ENCODE results near the gene TLCD2. TPM values are rescaled to one million over a fixed set of nuclear protein-coding genes. Genes with fewer than 3 reads are reported as not detected.
A peak's percentile ranks its signal among the peaks of the same experiment; 100 is the strongest.

Gene TLCD2
- total and polyA plus RNA-seq, 2 of the 13 experiments (the other 11 are each of a cell fraction or from before 2014, with no cell fraction given), result 0.90 to 1.1 TPM

DNA sequence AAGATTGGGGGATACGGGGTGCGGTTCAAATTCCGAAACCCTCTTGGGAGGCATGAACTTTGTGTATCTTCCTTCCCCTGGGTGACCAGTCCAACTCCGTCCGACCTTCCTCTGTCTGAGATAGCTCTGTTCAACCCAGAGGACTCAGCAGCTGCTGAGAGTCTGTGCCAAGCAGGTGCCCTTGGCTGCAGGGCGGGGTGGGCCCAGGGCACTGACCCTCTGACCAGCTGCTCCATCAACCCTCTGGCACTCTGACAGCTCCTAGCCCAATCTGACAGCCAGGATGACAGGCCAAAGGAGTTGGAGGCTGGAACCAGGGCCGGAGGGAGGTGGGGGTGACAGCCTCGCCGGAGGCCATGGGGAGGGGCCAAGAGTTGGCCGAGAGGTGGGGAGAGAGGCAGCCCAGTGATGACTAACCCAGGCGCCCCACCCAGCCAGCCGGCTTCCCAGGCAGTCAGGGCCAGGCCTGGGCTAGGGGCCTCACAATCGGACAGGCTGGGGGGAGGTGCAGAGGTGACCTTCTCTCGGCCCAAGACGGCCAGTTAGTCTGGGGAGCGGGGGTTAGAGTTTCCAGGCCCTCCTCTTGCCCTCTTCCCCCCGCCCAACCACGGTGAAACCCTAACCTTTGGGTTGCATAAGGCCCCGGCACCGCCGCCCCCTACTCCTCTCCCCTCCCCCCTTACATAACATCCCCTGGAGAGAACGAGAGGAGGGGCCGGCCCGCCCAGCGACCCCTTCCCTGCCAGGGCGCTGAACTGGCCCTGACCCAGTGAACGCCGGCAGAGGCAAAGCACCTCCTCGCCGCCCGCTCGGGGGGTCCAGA, 5.0 kb upstream of the TLCD2 start:
- no peaks in the 10 kb centered on the region for H3K9me3 ChIP-seq (ENCODE audit: low read length)
- peaks cover 6 to 19% of the 10 kb centered on the region in 2 experiments for H3K36me3 ChIP-seq (replicated peaks in 1 of 2; ENCODE audit: control insufficient read depth in 1 of 2, insufficient read depth in 2 of 2, low read length in 2 of 2)
- ChIA-PET POLR2A (interaction anchor here (0.5 to 17.5 kb wide), 30 partner anchors 11 to 281 kb away, joined by 3 to 480 read pairs (median 8); partner anchors contain the start of genes PRPF8, RILP, RPA1 and SERPINF1), CTCF (ENCODE audit: low intra/inter-chr PET ratio, low total read pairs) (interaction anchor here (2.0 kb wide), 1 partner anchor 69 kb away, joined by 11 read pairs; no protein-coding TSS in a partner anchor)
- peak overlapping the region; percentile 90 for H3K4me2 ChIP-seq (ENCODE audit: low read depth, low read length)
- H3K4me3 ChIP-seq (replicated peaks in 1 of 3; ENCODE audit: insufficient read depth in 1 of 3, low read depth in 2 of 3, low read length in 3 of 3), result peak overlapping the region; percentile 86 to 97 (median 90)
- H3K79me2 ChIP-seq (ENCODE audit: insufficient read depth, low read length), result peaks cover 12% of the 10 kb centered on the region
- DNase-seq (ENCODE audit: low spot score) (peak; percentile 84), FAIRE-seq (peak; percentile 75), ATAC-seq (peak; percentile 56)
- peaks cover 10% of the 10 kb centered on the region for H4K20me1 ChIP-seq (ENCODE audit: insufficient read depth, low read length)
- BruUV-seq (replicated peaks), result no TSS peak
- peak overlapping the region; percentile 95 for H3K27ac ChIP-seq (ENCODE audit: extremely low read length, insufficient read depth, low read length)
- in situ Hi-C loops (cut with HindIII; ENCODE audit: extremely low pct_ligation_motif_present, low pct_unique_long_range_greater_than_20kb) (loop anchor here (5.0 to 25.0 kb wide), 2 partner anchors 52 to 322 kb away; partner anchors contain the start of genes DPH1, OVCA2 and RTN4RL1), intact Hi-C loops (cut with micrococcal nuclease; ENCODE audit: unreplicated experiment) (loop anchor here (1.0 to 10.0 kb wide), 3 partner anchors 46 to 150 kb away; no protein-coding TSS in a partner anchor)
- WGBS (ENCODE audit: low lambda C conversion rate), result 0% methylated on average over 15 of the region's 32 CpGs
- H3K4me1 ChIP-seq (ENCODE audit: insufficient read depth, low read length), result peaks cover 48% of the 10 kb centered on the region
- H3K27me3 ChIP-seq (ENCODE audit: control insufficient read depth in 1 of 2, insufficient read depth in 2 of 2, low read length in 2 of 2), result no peaks in the 10 kb centered on the region; a peak in 1 of 5 replicates
- no peak overlapping the region for H2AFZ ChIP-seq (ENCODE audit: low read length)
- peak overlapping the region; percentile 83 for H3K9ac ChIP-seq (ENCODE audit: insufficient read depth, low read depth, low read length)
- TF ChIP-seq, protein P1, sequence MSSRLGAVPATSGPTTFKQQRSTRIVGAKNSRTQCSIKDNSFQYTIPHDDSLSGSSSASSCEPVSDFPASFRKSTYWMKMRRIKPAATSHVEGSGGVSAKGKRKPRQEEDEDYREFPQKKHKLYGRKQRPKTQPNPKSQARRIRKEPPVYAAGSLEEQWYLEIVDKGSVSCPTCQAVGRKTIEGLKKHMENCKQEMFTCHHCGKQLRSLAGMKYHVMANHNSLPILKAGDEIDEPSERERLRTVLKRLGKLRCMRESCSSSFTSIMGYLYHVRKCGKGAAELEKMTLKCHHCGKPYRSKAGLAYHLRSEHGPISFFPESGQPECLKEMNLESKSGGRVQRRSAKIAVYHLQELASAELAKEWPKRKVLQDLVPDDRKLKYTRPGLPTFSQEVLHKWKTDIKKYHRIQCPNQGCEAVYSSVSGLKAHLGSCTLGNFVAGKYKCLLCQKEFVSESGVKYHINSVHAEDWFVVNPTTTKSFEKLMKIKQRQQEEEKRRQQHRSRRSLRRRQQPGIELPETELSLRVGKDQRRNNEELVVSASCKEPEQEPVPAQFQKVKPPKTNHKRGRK (CRISPR knock-in tag; IDR thresholded peaks at IDR 0.05), result no peak
- TF ChIP-seq NONO (IDR thresholded peaks at IDR 0.05), result no peak
- TF ChIP-seq NONO (CRISPR knock-in tag; conservative IDR thresholded peaks at IDR 0.05), result no peak
- peak; percentile 77; the same call in 1 of the 2 replicates for TF ChIP-seq NFKB2 (CRISPR knock-in tag; IDR thresholded peaks at IDR 0.05; ENCODE audit: borderline replicate concordance)
- peak; percentile 51; the same call in 1 of the 2 replicates for TF ChIP-seq GATAD1 (CRISPR knock-in tag; IDR thresholded peaks at IDR 0.05)
- TF ChIP-seq ARID2 (CRISPR knock-in tag; IDR thresholded peaks at IDR 0.05; ENCODE audit: borderline replicate concordance), result 0 out of 2 replicates have a peak, but pooled peaks have one; percentile 37
- TF ChIP-seq ZNF446 (CRISPR knock-in tag; IDR thresholded peaks at IDR 0.05), result no peak
- peak; percentile 23; the same call in 1 of the 2 replicates for TF ChIP-seq ZSCAN20 (CRISPR knock-in tag; IDR thresholded peaks at IDR 0.05; ENCODE audit: borderline replicate concordance)
- TF ChIP-seq, protein P2, sequence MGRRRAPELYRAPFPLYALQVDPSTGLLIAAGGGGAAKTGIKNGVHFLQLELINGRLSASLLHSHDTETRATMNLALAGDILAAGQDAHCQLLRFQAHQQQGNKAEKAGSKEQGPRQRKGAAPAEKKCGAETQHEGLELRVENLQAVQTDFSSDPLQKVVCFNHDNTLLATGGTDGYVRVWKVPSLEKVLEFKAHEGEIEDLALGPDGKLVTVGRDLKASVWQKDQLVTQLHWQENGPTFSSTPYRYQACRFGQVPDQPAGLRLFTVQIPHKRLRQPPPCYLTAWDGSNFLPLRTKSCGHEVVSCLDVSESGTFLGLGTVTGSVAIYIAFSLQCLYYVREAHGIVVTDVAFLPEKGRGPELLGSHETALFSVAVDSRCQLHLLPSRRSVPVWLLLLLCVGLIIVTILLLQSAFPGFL (CRISPR knock-in tag; IDR thresholded peaks at IDR 0.05), result no peak
- TF ChIP-seq, protein P3, sequence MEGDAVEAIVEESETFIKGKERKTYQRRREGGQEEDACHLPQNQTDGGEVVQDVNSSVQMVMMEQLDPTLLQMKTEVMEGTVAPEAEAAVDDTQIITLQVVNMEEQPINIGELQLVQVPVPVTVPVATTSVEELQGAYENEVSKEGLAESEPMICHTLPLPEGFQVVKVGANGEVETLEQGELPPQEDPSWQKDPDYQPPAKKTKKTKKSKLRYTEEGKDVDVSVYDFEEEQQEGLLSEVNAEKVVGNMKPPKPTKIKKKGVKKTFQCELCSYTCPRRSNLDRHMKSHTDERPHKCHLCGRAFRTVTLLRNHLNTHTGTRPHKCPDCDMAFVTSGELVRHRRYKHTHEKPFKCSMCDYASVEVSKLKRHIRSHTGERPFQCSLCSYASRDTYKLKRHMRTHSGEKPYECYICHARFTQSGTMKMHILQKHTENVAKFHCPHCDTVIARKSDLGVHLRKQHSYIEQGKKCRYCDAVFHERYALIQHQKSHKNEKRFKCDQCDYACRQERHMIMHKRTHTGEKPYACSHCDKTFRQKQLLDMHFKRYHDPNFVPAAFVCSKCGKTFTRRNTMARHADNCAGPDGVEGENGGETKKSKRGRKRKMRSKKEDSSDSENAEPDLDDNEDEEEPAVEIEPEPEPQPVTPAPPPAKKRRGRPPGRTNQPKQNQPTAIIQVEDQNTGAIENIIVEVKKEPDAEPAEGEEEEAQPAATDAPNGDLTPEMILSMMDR (CRISPR knock-in tag; IDR thresholded peaks at IDR 0.05), result no peak
- TF ChIP-seq, protein P4, sequence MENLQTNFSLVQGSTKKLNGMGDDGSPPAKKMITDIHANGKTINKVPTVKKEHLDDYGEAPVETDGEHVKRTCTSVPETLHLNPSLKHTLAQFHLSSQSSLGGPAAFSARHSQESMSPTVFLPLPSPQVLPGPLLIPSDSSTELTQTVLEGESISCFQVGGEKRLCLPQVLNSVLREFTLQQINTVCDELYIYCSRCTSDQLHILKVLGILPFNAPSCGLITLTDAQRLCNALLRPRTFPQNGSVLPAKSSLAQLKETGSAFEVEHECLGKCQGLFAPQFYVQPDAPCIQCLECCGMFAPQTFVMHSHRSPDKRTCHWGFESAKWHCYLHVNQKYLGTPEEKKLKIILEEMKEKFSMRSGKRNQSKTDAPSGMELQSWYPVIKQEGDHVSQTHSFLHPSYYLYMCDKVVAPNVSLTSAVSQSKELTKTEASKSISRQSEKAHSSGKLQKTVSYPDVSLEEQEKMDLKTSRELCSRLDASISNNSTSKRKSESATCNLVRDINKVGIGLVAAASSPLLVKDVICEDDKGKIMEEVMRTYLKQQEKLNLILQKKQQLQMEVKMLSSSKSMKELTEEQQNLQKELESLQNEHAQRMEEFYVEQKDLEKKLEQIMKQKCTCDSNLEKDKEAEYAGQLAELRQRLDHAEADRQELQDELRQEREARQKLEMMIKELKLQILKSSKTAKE (CRISPR knock-in tag; IDR thresholded peaks at IDR 0.05; ENCODE audit: borderline replicate concordance), result no peak
- TF ChIP-seq, protein P5, sequence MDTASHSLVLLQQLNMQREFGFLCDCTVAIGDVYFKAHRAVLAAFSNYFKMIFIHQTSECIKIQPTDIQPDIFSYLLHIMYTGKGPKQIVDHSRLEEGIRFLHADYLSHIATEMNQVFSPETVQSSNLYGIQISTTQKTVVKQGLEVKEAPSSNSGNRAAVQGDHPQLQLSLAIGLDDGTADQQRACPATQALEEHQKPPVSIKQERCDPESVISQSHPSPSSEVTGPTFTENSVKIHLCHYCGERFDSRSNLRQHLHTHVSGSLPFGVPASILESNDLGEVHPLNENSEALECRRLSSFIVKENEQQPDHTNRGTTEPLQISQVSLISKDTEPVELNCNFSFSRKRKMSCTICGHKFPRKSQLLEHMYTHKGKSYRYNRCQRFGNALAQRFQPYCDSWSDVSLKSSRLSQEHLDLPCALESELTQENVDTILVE (CRISPR knock-in tag; IDR thresholded peaks at IDR 0.05), result no peak; the same call in none of the 2 replicates
- TF ChIP-seq FIP1L1 (IDR thresholded peaks at IDR 0.05; ENCODE audit: borderline replicate concordance, insufficient read depth, low read depth, low read length), result 0 out of 2 replicates have a peak, but pooled peaks have one; percentile 68

All from HepG2 (cell line).